Head of caudate nucleus (tissue), 42 donors: ENCODE measurements around the gene RSRC2.
"Not testable (repeated sequence)": the region's sequence is repeated elsewhere in the genome, so short reads cannot be mapped to it uniquely, and the experiment has no call there.

Experiments
- DNase-seq, 42 donors: peaks; one replicate each; pipeline versions ENCODE4 v3.0.0 to v3.0.0-alpha.2; 2020 to 2021; ENCODE audit warnings: mixed read lengths in 7 of 42
- intact Hi-C: fragments of 100-400 bp; cut with DNase I; formaldehyde crosslinking; loops from one replicate; pipeline ENCODE4 v1.15.0; 2022

RSRC2 gene

GRCh38 chr12:122499991-122500684, 26.6 kb downstream of the RSRC2 start:
- intact Hi-C loops = loop anchor here (2.0 to 10.0 kb wide), 2 partner anchors 27 to 275 kb away; partner anchors contain the start of genes DIABLO, KNTC1 and RSRC2
- peak in 24 of 42 donors; percentile 7 to 72 (median 34) for DNase-seq

- no peak for DNase-seq
- intact Hi-C loops = no loop called here
Observed at GRCh38 chr12:122495258-122495657, 31.5 kb downstream of the RSRC2 start.

- DNase-seq, intact Hi-C loops: not testable (repeated sequence)
Observed at GRCh38 chr12:122493222-122493621, 33.5 kb downstream of the RSRC2 start.

DNA sequence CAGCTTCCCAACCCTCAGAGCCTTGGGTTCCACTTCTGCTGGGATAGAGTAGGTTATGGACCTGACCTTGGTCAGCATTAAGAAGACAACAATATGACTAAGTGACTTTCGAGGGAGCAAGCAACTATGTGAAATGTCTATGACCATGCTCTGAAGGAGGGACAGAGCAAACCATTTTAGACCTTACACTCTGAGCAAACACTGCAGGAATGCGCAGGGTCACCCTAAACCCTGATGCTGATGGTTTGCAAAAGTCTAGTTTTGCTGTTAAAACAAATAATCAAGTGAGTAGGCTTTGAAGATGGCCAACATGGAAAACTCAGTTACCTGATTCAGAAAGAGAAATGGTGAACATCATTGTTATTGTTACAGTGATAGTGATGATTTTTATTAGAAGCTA, 34.7 kb downstream of the RSRC2 start:
- no peak for DNase-seq
- intact Hi-C loops = no loop called here

- no peak for DNase-seq
- intact Hi-C loops = no loop called here
Observed at GRCh38 chr12:122489038-122489437, 37.7 kb downstream of the RSRC2 start.

- DNase-seq = peak in 1 of 42 donors; percentile 21
- intact Hi-C loops = not testable (repeated sequence)
Observed at GRCh38 chr12:122487807-122488206, 38.9 kb downstream of the RSRC2 start.

DNA sequence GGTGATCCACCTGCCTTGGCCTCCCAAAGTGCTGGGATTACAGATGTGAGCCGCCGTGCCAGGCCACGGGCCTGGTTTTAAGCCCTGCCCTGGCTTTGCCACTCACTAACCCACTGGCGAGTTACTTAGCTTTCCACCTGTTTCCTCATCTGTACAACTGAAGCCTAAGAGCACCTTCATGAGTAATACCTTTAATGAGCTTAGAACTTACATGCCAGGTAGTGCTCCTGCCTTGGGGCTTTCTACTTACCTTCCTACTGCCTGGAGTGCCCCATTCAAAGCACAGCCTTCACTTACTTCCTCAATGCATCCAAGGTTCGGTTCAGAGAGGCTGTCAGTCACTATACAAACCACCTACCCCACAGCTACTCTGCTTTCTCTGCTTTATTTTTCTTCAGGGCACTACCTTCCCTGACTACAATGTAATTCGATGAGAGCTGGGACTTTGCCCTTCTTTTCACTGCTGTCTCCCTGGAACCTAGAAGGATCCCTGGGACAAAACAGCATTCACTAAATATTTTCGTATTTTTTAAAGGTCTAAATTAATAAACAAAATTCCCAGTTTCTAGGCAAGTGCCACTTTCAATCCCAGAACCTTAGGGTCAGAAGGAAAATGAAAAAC, 39.8 kb downstream of the RSRC2 start:
- intact Hi-C loops = no loop called here
- no peak for DNase-seq

DNA sequence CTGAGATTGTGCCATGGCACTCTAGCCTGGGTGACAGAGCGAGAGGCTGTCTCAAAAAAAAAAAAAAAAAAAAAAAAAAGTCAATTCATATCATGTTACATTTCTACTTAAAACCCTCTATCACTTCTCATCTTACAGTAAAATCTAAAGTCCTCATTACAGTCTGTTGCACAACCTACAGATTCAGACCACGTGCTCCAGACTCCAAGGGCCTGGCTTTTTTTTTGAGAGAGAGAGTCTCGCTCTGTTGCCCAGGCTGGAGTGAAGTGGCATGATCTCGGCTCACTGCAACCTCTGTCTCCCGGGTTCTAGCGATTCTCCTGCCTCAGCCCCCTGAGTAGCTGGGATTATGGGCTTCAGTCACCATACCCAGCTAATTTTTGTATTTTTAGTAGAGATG, 40.4 kb downstream of the RSRC2 start:
- peak in 1 of 42 donors; percentile 8 for DNase-seq
- intact Hi-C loops = not testable (repeated sequence)

GRCh38 chr12:122484385-122484784, 42.4 kb downstream of the RSRC2 start:
- intact Hi-C loops, DNase-seq: not testable (repeated sequence)

DNA sequence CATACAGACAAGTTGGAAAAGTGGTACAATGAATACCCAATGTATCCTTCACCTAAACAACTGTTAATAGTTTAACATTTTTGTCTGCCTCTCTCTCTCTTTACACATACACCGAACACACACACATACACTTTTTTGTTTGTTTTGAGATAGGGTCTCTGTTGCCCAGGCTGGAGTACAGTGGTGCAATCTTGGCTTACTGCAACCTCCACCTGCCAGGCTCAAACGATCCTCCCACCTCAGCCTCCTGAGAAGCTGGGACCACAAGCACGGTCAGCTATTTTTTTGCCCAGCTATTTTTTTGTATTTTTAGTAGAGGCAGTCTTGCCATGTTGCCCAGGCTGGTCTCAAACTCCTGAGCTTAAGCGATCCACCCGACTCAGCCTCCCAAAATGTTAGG, 42.8 kb downstream of the RSRC2 start:
- intact Hi-C loops = no loop called here

GRCh38 chr12:122481861-122482260, 44.9 kb downstream of the RSRC2 start:
- intact Hi-C loops = no loop called here
- no peak for DNase-seq

More for the DNA sequence above, 42.8 kb downstream of the RSRC2 start:
- DNase-seq = no peak

DNA sequence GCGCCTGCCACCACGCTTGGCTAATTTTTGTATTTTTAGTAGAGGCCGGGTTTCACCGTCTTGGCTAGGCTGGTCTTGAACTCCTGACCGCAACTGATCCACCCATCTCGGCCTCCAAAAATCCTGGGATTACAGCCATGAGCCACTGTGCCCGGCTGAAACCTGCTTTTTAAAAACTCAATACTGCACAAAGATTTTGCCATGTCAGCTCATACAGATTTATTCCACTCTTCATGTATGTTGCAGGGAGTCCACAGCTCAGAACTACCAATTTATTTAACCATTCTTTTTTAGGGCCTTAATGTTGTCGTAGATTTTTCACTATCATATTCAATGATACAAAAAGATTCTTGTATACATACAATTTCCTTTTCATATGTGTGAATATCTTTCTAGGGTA, 46.0 kb downstream of the RSRC2 start:
- intact Hi-C loops = no loop called here
- DNase-seq = no peak

- peak in 2 of 42 donors; percentile 2 to 26 for DNase-seq
- intact Hi-C loops = loop anchor here (10.0 kb wide), 1 partner anchor 80 kb away; no protein-coding TSS in a partner anchor
Observed at GRCh38 chr12:122474324-122474716, 52.4 kb downstream of the RSRC2 start.

- intact Hi-C loops = loop anchor here (10.0 kb wide), 1 partner anchor 79 kb away; no protein-coding TSS in a partner anchor
- peak in 5 of 42 donors; percentile 9 to 33 (median 10) for DNase-seq
Observed at GRCh38 chr12:122473543-122474323, 53.0 kb downstream of the RSRC2 start.

DNA sequence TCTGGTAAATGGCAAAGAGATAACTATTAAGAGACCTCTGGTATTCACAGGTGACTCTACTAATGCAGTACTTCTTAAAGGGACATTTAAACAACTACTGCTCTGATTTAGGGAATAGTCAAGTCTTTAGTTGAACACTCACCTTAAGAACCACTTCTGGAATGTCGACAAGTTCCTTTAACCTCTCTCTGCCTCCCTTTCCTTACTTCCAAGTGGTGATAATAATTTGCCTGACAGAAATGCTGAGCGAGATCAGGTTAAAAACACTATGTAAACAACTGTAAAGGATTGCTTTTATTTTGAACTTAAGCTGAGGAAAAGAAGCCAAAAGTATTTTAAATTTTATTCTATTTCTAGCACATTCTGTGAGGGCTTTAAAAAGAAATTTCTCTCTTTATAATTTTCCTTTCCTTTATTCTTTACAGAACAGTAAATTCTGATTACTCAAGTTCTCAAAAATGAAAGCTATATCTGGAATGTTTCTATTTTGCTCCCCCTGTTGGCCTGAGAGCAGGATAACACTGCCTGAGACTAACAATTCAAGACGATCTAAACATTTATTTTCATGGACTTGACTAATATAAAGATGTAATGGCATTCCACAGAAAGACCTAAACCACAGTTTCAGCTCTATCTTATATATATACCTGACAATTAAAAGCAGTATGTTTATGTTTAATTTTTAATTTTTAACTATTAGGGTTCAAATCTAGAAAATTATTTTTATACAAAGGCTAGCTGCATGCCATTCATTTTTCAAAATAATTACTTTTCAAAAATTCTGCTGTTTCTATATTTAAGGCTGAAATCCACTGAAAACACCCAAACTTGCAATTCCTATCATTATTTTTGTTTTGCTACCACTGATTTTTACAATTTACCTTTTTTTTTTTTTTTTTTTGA, 55.2 kb downstream of the RSRC2 start:
- intact Hi-C loops = loop anchor here (10.0 kb wide), 1 partner anchor 77 kb away; no protein-coding TSS in a partner anchor

GRCh38 chr12:122470576-122470975, 56.2 kb downstream of the RSRC2 start:
- peak in 1 of 42 donors; percentile 29 for DNase-seq
- intact Hi-C loops = loop anchor here (10.0 kb wide), 1 partner anchor 76 kb away; no protein-coding TSS in a partner anchor

More for the DNA sequence above, 55.2 kb downstream of the RSRC2 start:
- DNase-seq = peak in 8 of 42 donors; percentile 3 to 46 (median 26)

DNA sequence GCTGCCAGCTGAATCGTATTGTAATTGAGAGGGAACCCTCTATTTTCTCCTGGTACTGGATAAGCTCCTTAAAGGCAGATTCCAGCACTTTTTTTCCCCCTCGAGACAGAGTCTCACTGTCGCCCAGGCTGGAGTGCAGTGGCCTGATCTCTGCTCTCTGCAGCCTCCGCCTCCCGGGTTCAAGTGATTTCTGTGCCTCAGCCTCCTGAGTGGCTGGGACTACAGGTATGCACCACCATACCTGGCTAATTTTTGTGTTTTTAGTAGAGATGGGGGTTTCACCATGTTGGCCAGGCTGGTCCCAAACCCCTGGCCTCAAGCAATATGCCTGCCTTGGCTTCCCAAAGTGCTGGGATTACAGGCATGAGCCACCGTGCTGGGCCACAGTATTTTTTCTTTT, 56.9 kb downstream of the RSRC2 start:
- intact Hi-C loops = loop anchor here (10.0 kb wide), 1 partner anchor 75 kb away; no protein-coding TSS in a partner anchor
- peak in 2 of 42 donors; percentile 14 to 18 for DNase-seq

- DNase-seq = no peak
- intact Hi-C loops = no loop called here
Observed at GRCh38 chr12:122467983-122468382, 58.8 kb downstream of the RSRC2 start.
